ENCODE measurements around the gene RPS29.
"Not testable (repeated sequence)": the region's sequence is repeated elsewhere in the genome, so short reads cannot be mapped to it uniquely, and the experiment has no call there.

RPS29 gene

DNA sequence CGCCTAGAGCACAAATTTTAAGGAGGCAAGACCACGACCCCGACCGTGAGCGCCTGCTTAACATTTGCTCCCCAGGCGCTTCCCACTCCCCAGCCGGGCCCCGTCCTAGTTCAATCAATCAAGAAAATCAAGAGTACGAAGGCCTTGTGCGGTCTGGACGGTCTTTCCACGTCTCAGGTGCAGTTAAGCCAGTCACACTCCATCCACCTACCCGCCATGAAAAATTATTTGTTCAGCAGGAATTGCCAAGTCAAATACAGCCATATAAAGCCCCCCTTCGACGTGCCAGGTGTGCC lies 12.0 kb upstream of the RPS29 start:
- peak; percentile 54 for DNase-seq (ENCODE audit: low spot score)

DNA sequence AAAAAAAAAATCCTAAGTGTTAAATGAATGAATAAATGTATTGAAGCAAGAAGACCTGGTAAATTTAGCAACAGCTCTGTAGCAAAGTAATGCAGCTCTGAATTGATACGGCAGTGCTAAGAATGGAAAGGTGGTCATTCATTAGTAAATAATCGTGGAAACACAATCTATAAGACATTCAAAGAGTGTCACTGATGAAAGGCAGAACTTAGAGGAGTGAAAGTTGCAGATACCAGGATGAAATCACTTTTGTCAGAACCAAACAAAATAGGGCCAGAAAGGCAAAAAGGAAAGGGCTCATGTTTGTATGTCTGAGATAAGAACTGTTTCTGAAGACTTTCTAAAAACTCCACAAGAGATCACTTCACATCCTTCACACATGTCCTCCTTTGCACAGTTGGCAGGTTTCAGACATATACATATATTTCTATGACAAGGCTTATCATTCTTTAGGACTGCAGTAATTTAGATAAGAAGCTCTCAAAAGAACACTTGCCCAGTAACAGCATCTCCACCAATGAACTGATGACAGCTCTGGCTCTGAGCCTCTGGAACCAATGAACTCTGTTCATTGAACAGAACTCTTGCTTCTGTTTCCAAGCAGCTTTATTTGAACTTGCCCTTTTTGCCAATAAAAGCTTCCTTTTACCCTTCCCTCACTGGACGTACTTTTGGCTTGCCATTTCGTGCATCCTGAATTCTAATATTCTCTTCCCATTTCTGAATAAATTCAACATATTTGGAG lies 8.3 kb upstream of the RPS29 start:
- no peak for DNase-seq (ENCODE audit: low spot score)

DNA sequence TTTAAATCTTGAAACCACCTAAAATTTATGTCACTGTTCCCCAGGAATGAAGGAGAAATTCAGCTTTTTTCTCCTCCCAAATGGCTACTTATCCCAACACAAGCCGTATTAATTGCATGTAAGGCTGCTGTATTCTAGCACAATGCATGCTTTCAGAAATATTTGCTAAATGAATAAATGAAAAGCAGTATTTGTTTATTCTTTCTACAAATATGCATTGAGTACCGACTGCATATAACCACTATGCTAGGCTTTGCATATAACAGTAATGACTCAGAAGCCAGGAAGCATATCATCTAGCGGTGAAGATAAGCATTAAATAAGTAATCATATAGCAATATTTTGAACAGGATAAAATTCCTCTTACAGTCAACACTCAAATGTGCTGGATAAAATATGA lies 6.8 kb upstream of the RPS29 start:
- DNase-seq (ENCODE audit: low spot score): no peak

DNA sequence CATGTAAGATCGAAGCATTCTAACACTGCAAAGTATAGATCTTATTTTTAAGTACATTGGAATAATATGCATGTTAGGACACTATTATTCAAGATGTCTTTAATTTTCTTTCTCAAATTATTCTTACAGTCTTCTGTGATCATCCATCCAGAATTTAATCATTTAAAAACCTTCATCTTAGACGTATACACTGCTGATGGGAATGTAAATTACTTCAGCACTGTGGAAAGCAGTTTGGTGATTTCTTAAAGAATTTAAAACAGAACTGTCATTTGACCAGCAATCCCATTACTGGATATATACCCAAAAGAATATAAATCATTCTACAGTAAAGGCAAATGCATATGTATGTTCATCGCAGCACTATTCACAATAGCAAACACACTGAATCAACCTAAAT lies 3.2 kb upstream of the RPS29 start:
- no peak for DNase-seq (ENCODE audit: low spot score)

DNA sequence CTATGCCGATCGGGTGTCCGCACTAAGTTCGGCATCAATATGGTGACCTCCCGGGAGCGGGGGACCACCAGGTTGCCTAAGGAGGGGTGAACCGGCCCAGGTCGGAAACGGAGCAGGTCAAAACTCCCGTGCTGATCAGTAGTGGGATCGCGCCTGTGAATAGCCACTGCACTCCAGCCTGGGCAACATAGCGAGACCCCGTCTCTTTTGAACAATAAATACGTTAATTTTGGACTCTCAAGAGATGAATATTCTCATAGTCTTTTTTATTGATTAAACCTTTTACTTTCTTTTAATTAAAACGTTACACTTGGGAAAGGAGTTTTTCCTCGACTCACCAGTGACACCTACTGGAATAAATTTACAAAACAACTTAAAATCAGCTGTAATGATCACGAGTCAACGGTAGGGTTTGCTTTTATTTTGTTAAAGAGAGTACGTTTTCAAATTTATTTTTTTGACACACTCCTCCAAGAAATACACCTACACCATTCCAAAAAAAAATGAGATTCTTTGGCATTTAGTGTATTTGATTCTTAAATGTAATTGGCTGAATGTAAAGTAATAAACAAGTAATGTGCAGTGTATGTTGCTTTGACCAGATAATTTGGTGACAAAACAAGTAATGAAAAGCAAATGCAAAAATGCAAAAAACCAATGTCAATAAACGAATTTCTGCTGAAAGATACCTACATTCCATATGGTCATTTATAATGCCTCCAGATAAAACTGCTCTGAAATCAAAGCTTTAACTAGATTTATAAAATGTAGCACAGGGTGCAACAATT lies 687 bp upstream of the RPS29 start:
- peak; percentile 50 for DNase-seq (ENCODE audit: low spot score)

DNA sequence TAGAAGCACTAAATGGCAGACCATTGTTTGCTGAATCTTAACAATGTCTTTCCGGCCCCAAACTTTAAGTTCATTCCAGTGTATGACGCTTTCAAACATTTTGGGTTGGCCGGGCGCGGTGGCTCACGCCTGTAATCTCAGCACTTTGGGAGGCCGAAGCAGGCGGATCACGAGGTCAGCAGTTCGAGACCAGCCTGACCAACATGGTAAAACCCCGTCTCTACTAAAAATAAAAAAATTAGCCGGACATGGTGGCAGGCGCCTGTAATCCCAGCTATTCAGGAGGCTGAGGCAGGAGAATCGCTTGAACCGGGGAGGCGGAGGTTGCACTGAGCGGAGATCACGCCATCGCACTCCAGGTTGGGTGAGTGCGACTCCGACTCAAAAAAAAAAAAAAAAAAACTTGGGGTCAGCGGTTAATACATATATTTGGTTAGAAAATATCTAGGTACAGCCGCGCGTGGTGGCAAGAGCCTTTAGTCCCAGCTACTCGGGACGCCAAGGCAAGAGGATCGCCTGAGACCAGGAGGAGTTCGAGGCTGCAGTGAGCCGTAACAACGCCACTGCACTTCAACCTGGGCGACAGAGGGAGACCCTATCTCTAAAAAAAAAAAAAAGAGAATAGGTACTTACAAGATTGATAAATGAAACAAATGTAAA lies 1.1 kb downstream of the RPS29 start:
- not testable (repeated sequence) for DNase-seq (ENCODE audit: low spot score)

DNA sequence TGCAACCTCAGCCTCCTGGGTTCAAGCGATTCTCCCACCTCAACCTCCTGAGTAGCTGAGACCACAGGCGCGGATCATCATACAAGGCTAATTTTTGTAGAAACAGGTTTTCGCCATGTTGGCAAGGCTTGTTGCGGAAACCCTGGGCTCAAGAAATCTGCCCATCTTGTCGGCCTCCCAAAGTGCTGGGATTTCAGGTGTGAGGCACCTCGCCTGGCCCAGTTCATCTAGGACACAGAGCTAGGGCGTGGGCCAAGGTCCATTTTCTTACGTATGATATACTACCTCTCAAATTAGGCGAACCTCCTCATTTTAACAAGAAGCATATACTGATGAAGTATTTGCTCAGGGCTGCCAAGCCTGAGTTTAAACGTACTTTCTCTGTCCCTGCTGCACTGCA lies 2.1 kb downstream of the RPS29 start:
- DNase-seq (ENCODE audit: low spot score): no peak

DNA sequence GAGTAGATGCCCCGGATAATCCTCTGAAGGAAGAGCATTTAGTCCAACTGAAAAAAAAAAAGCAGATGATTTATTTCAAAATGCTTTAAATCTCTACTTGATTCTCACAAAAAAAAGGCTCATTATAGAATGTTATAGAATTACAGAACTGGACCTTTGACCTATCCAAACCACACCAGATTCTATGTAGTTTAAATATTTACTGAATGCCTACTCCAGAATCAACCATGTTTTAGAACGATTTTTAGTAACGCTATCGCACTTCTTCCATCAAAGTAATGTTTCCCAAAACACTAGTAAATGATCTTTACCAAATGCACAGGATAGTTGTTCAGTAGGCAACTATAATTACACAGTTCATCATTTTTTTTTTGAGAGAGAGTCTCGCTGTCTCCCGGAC lies 2.6 kb downstream of the RPS29 start:
- DNase-seq (ENCODE audit: low spot score): no peak

DNA sequence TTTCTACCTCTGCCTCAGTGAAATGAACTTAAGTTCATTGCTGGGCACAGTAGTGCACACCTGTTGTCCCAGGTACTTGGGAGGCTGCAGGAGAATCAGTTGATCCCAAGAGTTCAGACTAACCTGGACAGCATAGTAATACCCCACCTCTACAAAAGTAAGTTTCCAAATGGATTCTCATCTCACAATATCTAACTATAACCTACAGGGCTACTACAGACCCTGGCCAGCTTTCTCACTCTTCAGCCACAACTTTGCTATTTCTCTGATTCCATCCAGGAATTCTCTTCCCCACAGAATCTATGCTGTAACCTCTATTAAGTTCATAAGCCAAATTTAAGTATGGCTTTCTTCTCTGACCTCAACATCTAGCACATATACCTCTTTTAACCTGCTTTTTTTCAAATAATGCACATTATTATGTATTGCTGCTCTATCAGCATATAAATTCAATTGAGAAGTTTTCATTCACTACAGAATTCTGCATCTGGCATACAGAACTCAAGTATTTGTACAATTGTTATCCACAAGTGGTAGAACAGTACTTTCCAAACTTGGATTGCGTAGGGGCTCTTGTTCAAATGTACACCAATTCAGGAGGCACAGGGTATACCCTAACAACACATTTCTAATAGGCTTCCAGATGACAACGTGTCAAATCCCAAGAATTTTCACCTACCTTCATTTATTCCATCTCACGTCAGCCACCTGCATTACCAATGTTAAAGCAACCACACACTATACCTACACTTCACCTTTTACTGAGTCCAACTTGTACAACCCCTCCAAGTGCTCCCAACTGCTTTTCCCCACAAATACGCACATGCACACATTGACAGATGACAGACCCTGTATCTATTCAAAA lies 3.8 kb downstream of the RPS29 start:
- no peak for DNase-seq (ENCODE audit: low spot score)

DNA sequence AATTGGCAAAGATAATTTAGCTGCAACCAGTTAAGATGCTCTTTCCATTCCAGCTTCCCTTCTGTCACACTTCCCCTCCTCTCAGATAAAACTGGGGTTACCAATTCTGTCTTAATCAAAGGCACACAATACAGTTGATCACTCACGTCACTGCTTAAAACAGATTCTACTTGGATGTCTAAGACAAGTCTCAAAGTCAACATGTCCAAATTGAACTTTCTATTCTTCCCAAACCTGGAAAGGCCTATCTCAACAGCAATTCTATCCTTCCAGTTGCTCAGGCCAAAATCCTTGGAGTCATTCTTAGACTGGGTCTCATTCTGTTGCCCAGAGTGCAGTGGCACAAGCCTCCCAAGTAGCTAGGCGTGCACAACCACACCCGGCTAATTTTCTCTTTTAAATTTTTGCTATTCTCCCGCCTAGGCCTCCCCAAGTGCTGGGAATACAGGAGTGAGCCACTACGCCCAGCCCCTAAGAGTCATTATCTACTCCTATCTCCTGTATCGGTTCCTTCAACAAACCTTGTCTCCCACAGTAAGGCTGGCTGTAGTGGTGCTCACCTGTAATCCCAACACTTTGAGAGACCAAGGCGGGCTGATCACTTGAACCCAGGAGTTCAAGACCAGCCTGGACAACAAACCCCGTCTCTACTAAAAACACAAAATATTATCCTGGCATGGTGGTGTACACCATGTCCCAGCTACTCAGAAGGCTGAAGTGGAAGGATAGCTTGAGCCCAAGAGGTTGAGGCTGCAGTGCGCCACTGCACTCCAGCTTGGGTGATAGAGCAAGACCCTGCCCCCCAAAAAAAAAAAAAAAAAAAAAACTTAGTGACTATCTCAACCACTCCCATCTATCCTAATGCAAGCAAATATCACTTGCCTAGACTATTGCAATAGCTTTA lies 4.7 kb downstream of the RPS29 start:
- no peak for DNase-seq (ENCODE audit: low spot score)

DNA sequence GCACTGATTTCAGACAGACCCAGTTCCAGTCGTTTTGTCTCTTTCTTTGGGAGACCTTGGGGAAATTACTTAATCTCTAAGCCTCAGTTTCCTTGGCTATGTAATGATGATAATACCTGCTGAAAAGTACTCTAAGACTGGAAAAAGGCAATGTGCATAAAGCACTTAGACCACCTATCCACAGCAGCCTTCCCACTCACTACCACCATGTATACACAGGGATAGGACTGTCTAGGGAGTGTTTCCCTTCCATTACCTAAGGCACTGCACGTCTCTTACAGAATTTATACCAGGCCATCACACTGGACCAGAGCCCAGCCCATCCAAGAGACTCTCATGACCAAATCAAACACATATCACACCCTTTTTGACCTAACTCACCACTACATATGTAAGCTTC lies 6.3 kb downstream of the RPS29 start:
- no peak for DNase-seq (ENCODE audit: low spot score)

DNA sequence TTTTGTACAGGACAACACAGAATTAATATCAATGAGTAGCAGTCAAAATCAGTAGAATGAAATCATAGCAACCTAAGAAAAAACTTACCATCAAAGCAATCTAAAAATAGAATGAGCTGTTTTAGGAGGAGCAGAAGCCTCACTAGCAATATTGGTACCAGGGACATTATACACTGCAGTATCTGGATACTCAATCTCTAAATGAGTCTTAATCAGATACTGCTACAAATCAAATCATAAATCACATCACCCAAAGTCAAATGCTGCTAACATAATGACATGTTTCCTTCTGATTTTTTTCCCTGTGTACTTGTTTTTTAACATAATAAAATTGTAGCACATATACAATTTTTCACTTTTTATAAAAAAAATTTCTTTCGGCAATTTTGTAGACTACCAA lies 8.0 kb downstream of the RPS29 start:
- no peak for DNase-seq (ENCODE audit: low spot score)

DNA sequence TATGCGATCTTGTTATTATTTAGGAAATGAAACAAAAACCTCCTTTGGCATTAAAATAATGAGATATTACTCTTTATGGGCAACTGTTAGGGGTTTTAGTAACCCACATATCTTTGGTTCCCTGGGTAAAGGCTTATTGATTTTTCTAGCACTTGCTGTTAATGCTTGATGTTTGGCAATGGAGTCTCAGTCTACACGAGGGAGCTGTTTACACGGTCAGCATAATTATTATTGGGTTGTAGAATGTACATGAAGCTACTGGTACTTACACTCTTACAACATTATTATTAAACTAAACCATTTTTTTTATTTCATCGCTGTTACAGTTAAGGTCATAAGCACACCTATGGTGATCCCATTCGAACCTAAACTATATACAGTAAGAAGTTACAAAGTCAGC lies 12.1 kb downstream of the RPS29 start:
- no peak for DNase-seq (ENCODE audit: low spot score)

DNA sequence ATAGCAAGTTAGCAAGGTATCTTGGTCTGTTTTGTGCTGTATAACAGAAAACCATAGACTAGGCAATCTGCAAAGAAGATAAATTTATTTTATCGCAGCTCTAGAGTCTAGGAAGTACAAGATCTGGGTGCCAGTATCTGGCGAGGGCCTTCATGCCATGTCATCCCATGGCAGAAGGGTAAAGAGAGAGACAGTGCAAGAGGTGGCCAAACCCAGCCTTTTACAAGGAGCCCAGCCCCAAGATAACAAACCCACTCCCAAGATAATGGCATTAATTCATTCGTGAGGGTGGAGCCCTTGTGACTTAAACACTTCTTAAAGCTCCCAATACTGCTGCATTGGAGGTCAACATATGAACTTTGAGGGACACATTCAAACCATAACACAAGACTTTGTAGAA lies 16.9 kb downstream of the RPS29 start:
- DNase-seq (ENCODE audit: low spot score): no peak

DNA sequence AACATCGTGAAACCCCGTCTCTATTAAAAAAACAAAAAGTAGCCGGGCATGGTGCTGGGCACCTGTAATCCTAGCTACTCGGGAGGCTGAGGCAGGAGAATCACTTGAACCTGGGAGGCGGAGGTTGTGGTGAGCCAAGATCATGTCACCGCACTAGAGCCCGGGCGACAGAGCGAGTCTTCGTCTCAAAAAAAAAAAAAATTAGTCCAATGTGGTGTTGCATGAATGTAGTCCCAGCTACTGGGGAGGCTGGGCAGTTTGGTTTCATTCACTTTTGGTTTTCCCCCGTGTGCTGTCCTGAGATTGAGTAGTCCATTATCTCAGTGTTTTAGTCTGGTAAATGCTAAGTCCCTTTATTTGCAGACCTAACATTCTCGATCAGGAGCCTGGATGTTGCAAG lies 19.5 kb downstream of the RPS29 start:
- DNase-seq (ENCODE audit: low spot score): no peak

DNA sequence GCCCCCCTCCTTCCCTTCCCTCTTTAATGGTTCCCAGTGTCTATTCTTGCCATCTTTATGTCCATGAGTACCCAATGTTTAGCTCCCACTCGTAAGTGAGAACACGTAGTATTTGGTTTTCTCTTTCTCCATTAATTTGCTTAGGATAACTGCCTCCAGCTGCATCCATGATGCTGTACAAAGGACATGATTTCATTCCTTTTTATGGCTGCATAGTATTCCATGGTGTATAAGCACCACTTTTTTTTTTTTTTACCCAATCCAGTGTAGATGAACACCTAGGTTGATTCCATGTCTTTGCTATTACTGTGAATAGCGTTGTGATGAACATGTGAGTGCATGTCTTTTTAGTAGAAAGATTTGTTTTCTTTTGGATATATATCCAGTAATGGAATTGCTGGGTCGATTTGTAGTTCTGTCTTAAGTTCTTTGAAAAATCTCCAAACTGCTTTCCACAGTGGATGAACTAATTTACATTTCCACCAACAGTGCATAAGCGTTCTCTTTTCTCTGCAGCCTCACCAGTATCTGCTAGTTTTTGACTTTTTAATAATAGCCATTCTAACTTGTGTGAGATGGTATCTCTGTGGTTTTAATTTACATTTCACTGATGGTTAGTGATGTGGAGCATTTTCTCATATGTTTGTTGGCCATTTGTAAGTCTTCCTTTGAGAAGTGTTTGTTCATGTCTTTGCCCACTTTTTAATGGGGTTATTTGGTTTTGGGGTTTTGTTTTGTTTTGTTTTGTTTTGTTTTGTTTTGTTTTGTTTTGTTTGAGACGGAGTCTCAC lies 26.0 kb downstream of the RPS29 start:
- DNase-seq (ENCODE audit: low spot score): no peak

DNA sequence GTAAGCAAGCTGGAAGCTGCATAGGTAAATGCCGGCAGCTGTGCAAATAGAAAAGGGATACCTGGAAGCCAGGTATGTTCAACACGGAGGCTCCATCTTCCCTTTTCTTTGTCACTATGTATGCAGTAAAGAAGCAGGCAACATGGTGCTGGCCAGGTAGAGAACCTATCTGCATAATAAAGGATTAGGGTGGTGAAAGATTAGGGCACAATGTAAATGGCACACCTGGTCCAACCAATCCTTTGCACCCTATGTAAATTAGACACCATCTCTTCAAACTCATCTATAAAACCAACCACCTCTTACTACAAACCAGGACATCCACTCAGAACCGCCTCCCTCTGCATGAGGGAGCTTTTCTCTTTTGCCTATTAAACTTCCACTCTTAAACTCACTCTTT lies 32.3 kb downstream of the RPS29 start:
- DNase-seq (ENCODE audit: low spot score): no peak

DNA sequence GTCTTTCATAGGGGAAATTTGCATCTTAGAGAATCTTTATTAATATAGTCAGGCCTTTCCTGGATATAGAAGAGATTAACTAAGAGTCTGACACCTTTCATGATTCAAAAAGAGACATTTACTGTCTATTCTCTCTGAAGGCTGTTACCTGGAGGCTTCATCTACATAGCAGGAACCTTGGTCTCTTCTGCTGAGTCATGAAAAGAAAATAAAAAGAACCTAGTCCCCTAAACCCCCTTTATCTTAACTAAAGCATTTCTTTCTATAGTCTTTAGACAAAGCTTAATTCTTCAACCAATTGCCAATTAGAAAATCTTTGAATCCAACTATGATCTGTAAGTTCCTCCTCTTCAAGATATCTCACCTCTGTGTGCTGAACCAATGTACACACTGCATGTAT lies 33.1 kb downstream of the RPS29 start:
- DNase-seq (ENCODE audit: low spot score): no peak

DNA sequence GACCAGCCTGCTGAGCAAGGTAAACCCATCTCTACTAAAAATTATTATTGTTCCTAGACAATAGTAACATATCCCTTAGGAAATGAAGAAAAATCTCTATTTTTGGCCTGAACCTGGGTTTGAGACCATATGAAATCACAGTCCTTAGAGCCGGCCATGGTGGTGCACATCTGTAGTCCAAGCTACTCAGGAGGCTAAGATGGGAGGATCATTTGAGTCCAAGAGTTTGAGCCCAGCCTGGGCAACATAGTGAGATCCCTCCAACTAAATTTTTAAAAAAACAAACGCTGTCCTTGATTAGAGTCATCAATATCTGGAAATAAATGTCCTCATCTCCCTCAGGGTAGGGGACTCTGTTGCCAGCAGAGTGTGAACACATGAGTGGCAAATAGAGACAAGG lies 34.6 kb downstream of the RPS29 start:
- DNase-seq (ENCODE audit: low spot score): no peak
